ENCODE data around the gene DNMT3L. TPM values are rescaled to one million over a fixed set of nuclear protein-coding genes. Genes with fewer than 3 reads are reported as not detected.

DNMT3L gene
- polyA plus RNA-seq, 1 donor from 2014 or later: not detected

GRCh38 chr21:44299085-44299457 is 37.4 kb upstream of the DNMT3L start:
- Mint-ChIP-seq H3K36me3 (no peaks in the 10 kb centered on the region), H3K27me3 (peaks cover 1% of the 10 kb centered on the region), H3K4me1 (peaks cover 23 to 43% (median 40%) of the 10 kb centered on the region in 3 donors), H3K9me3 (no peaks in the 10 kb centered on the region), H3K27ac (peak overlapping the region; percentile 93 to 97 (median 97)), H3K4me3 (peak overlapping the region; percentile 86 to 92 (median 90))

- H3K27me3 Mint-ChIP-seq: peaks cover 1% of the 10 kb centered on the region
- H3K27ac Mint-ChIP-seq: peak overlapping the region; percentile 86 to 97 (median 97)
- peaks cover 18 to 40% (median 36%) of the 10 kb centered on the region in 3 donors for H3K4me1 Mint-ChIP-seq
- H3K4me3 Mint-ChIP-seq: peak overlapping the region; percentile 5 to 92 (median 54)
- no peaks in the 10 kb centered on the region for H3K9me3 Mint-ChIP-seq
- no peaks in the 10 kb centered on the region for H3K36me3 Mint-ChIP-seq
These were observed 36.6 kb upstream of the DNMT3L start for GRCh38 chr21:44298301-44298700.

- H3K27me3 Mint-ChIP-seq: peaks cover 1% of the 10 kb centered on the region
- no peaks in the 10 kb centered on the region for H3K36me3 Mint-ChIP-seq
- peaks cover 17 to 36% (median 33%) of the 10 kb centered on the region in 3 donors for H3K4me1 Mint-ChIP-seq
- H3K4me3 Mint-ChIP-seq: peak overlapping the region; percentile 34 to 92 (median 62)
- no peaks in the 10 kb centered on the region for H3K9me3 Mint-ChIP-seq
- H3K27ac Mint-ChIP-seq: peak overlapping the region; percentile 86 to 97 (median 97)
These were observed 36.0 kb upstream of the DNMT3L start for GRCh38 chr21:44297525-44298290.

DNA sequence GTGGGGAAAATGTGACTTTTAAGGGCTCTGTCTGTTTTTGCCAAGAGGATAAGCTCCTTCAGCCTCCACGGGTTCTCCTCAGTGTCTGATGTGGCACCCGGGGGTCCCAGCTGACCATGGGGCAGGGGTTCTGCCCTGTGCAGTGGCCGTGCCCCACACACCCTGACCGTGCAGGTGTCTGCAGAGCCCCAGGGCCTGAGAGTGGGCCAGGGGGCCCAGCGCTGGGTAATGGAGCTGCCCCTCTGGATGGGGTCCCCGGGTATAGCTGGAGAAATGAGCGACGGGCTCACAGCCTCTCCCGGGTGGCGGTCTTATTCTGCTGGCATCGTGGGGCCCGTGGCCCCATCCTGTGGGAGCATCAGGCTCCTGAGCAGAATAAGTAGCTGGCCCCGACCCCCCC is 35.2 kb upstream of the DNMT3L start:
- Mint-ChIP-seq H3K27me3 (peaks cover 1% of the 10 kb centered on the region), H3K9me3 (no peaks in the 10 kb centered on the region), H3K36me3 (no peaks in the 10 kb centered on the region), H3K4me3 (peak overlapping the region in 1 of 4 donors; percentile 39), H3K4me1 (peaks cover 17 to 31% (median 27%) of the 10 kb centered on the region in 3 donors), H3K27ac (no peak overlapping the region)

DNA sequence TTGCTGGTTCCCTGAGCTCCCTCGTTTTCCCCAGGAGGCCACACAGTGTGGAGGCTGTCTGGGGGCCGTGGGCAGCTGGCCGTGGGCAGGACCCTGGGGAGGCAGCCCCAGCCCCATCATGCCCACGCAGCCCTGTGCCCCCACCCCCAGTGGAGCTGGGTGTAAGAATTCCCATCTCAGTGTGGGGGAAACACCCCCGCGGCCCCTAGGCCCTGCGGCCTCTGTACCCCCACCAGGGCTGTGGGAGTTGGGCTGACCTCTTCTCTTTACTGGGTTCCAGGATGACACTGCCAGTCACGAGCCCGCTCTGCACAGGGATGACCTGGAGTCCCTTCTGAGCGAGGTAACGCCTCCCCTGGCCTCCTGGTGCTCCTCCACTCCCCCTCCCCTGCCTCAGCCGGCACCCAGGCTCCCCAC is 34.4 kb upstream of the DNMT3L start:
- Mint-ChIP-seq H3K27ac (no peak overlapping the region), H3K27me3 (peaks cover 1% of the 10 kb centered on the region), H3K36me3 (no peaks in the 10 kb centered on the region), H3K4me1 (peaks cover 17 to 23% (median 21%) of the 10 kb centered on the region in 3 donors), H3K4me3 (no peak overlapping the region), H3K9me3 (no peaks in the 10 kb centered on the region)

DNA sequence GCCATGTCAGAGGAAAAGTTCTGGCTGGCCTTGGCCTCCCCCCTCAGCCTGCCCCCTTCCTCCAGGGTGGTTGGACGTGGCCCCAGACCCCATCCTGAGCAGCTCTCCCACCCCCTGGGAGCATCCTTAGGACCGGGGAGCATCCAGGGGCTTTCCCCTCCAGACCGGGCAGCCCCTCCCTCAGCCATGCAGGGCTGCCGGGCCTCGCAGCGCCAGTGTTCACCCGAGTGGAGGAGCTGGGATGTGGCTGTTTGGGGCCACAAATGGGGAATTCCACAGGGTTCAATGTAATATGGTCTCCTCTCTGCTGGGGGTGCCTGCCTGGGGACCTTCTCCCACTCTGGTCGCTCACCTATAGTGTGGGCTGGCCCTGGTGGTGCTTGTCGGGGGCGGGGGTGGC is 33.9 kb upstream of the DNMT3L start:
- H3K9me3 Mint-ChIP-seq: no peaks in the 10 kb centered on the region
- H3K36me3 Mint-ChIP-seq: no peaks in the 10 kb centered on the region
- H3K4me1 Mint-ChIP-seq: peaks cover 17 to 20% (median 18%) of the 10 kb centered on the region in 3 donors
- H3K27me3 Mint-ChIP-seq: no peaks in the 10 kb centered on the region
- H3K27ac Mint-ChIP-seq: peak overlapping the region in 1 of 3 donors; percentile 43
- peak overlapping the region in 3 of 4 donors; percentile 3 to 79 (median 70) for H3K4me3 Mint-ChIP-seq

DNA sequence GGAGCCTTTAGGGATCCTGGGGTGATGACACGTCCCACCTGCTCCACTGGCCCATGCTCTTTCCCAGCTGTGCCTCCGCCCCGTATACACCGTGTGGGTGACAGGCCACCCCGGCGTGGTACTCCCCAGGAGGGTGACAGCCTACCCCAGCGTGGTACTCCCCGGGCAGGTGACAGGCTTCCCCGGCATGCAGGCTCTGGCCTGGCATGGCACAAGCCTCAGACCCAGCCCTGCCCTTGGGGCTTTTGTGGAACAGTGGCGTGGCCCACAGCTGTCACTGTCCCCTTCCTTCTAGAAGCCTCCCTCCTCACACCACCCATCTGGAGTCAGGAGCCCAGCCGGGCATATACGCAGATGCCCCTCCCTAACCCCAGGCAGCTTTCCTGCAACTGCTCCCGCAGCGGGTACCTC is 33.5 kb upstream of the DNMT3L start:
- H3K9me3 Mint-ChIP-seq: no peaks in the 10 kb centered on the region
- peak overlapping the region in 1 of 3 donors; percentile 43 for H3K27ac Mint-ChIP-seq
- peak overlapping the region in 3 of 4 donors; percentile 3 to 79 (median 70) for H3K4me3 Mint-ChIP-seq
- H3K27me3 Mint-ChIP-seq: no peaks in the 10 kb centered on the region
- peaks cover 17 to 20% (median 18%) of the 10 kb centered on the region in 3 donors for H3K4me1 Mint-ChIP-seq
- no peaks in the 10 kb centered on the region for H3K36me3 Mint-ChIP-seq

DNA sequence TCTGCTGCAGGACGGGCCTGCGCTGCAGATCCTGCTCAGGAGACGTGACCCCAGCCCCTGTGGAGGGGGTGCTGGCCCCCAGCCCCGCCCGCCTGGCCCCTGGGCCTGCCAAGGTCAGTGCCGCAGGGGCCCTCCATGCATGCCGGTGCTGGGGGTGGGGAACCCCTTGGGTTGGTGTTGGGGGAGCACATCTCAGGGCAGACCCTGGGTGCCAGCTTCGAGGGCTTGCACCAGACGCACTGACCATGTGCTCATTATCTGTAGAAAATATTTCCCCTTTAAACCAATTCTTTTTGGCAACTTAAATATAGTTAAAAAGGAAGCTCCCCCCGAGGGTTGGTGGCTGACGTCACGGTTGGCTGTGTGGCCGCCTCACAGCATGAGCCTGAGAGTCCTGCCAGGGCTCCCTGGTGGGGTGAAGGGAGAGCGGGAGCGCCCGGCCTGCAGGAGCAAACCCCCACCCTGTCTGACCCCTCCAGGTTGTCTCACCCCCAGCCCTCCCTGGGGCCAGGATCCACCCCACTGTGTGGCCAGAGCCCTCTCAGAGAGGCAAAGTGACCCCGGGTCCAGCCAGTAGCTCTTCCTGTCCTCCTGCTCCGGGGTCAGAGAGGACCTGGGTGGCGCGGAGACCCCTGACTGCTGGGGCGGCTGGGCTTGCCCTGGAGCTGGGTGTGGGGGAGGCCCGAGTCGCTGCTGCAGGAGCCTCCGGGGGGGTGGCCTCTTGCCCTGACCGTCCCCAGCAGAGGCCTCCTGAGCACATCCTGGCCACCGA is 32.9 kb upstream of the DNMT3L start:
- Mint-ChIP-seq H3K27ac (peak overlapping the region in 1 of 3 donors; percentile 51), H3K4me3 (peak overlapping the region in 1 of 4 donors; percentile 60)

DNA sequence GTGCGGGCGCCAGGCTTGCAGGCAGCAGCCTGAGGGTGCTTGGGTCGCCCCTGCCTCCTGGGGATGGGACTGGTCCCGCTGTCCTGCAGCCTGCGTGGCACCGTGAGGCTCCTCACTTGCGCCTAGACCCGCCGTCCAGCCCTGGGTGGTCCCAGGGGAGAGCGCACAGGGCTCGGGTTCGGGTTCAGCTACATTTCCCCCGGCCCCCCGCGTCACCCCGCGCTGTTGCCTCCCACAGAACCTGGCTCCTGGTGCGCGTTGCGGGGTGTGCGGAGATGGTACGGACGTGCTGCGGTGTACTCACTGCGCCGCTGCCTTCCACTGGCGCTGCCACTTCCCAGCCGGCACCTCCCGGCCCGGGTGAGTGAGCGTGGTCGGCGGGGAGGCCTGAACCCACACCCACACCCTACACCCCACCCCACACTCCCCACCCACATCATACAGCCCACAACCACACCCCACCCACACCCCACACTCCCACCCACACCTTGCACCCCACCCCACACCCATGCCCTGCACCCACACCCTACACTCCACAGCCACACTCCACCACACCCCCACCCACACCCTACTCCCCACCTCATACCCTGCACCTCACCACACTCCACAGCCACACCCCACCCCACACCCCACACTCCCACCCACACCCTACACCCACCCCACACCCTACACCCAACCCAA is 32.0 kb upstream of the DNMT3L start:
- Mint-ChIP-seq H3K36me3 (no peaks in the 10 kb centered on the region), H3K4me3 (no peak overlapping the region), H3K27ac (no peak overlapping the region), H3K4me1 (peaks cover 10 to 15% (median 13%) of the 10 kb centered on the region in 3 donors), H3K9me3 (no peaks in the 10 kb centered on the region), H3K27me3 (no peaks in the 10 kb centered on the region)

More for the DNA sequence above, 32.9 kb upstream of the DNMT3L start:
- H3K4me1 Mint-ChIP-seq: peaks cover 17 to 20% (median 18%) of the 10 kb centered on the region in 3 donors
- H3K27me3 Mint-ChIP-seq: no peaks in the 10 kb centered on the region
- no peaks in the 10 kb centered on the region for H3K36me3 Mint-ChIP-seq
- no peaks in the 10 kb centered on the region for H3K9me3 Mint-ChIP-seq

DNA sequence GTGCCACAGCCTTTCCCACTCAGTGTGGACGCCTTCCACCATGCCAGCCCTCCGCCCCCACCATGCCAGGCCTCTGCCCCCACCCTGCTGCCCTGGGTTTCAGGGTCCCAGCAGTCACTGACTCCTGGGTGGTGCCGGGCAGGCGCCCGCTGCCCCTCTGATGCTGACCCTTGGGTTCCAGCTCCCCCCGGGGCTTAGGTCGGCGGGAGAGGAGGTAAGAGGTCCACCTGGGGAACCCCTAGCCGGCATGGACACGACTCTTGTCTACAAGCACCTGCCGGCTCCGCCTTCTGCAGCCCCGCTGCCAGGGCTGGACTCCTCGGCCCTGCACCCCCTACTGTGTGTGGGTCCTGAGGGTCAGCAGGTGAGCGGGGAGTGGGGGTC is 31.1 kb upstream of the DNMT3L start:
- H3K4me3 Mint-ChIP-seq: no peak overlapping the region
- no peaks in the 10 kb centered on the region for H3K9me3 Mint-ChIP-seq

GRCh38 chr21:44291936-44292811 is 30.5 kb upstream of the DNMT3L start:
- H3K9me3 Mint-ChIP-seq: no peaks in the 10 kb centered on the region
- peak overlapping the region in 1 of 4 donors; percentile 78 for H3K4me3 Mint-ChIP-seq
- H3K27me3 Mint-ChIP-seq: peaks cover 2% of the 10 kb centered on the region
- no peaks in the 10 kb centered on the region for H3K36me3 Mint-ChIP-seq
- no peak overlapping the region for H3K27ac Mint-ChIP-seq
- H3K4me1 Mint-ChIP-seq: peaks cover 0 to 7% (median 6%) of the 10 kb centered on the region in 3 donors

More for the DNA sequence above, 31.1 kb upstream of the DNMT3L start:
- H3K4me1 Mint-ChIP-seq: peaks cover 3 to 8% (median 7%) of the 10 kb centered on the region in 3 donors
- peaks cover under 1% of the 10 kb centered on the region for H3K27me3 Mint-ChIP-seq
- H3K27ac Mint-ChIP-seq: no peak overlapping the region
- no peaks in the 10 kb centered on the region for H3K36me3 Mint-ChIP-seq

- Mint-ChIP-seq H3K4me1 (peaks cover 0 to 7% (median 6%) of the 10 kb centered on the region in 3 donors), H3K27ac (no peak overlapping the region), H3K36me3 (no peaks in the 10 kb centered on the region), H3K27me3 (peaks cover 2% of the 10 kb centered on the region), H3K9me3 (no peaks in the 10 kb centered on the region), H3K4me3 (peak overlapping the region in 1 of 4 donors; percentile 20)
These were observed 29.6 kb upstream of the DNMT3L start for GRCh38 chr21:44291078-44291935.

DNA sequence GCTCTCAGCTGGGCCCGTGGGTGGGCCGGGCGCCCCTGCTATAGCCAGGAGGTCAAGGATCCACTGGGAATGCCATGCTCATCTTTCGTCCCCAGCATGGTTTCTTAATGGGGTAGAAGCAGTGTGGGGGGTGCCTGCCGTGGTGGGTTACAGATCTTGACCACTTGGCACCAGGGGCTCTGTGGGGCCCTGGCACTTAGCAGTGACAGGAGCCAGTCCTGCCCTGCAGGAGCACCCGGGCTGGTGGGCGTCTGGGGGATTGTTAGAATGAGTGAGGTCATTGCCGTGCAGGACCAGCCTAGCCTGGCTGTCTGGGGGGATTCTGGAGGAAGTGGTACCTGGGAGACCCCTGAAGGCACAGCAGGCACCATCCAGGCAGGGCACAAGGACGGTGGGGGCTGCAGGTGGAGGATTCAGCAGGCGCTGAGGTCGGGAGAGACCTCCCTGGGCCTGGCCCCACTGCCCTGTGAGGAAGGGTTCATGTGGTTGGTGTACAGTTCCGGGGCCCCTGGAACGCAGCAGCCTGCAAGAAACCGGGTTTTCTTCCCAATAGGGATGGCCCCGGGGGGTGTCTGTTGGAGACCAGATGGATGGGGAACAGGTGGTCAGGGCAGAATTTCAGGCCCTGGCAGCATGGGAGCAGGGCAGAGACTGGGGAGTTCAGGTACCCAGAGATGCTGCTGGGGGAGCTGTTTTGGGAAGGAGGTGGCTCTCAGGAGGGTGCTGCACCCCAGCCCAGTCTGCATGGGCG is 28.8 kb upstream of the DNMT3L start:
- Mint-ChIP-seq H3K36me3 (no peaks in the 10 kb centered on the region), H3K27me3 (peaks cover 2% of the 10 kb centered on the region)

More for the DNA sequence above, 28.8 kb upstream of the DNMT3L start:
- no peaks in the 10 kb centered on the region for H3K9me3 Mint-ChIP-seq
- H3K4me1 Mint-ChIP-seq: peaks cover 0 to 7% (median 6%) of the 10 kb centered on the region in 3 donors
- H3K4me3 Mint-ChIP-seq: peak overlapping the region in 2 of 4 donors; percentile 27 to 43
- no peak overlapping the region for H3K27ac Mint-ChIP-seq

Data from IgD-negative memory B cell (primary cell).